ELR (cell line): ENCODE data around the gene AKT2.
A peak's percentile ranks its signal among the peaks of the same experiment; 100 is the strongest.
"Not testable (repeated sequence)": the region's sequence is repeated elsewhere in the genome, so short reads cannot be mapped to it uniquely, and the experiment has no call there.

Experiments used
- DNase-seq: peaks from one replicate; pipeline ENCODE4 v3.0.0-alpha.2; 2015; ENCODE audit warnings: low read depth

Gene AKT2

DNA sequence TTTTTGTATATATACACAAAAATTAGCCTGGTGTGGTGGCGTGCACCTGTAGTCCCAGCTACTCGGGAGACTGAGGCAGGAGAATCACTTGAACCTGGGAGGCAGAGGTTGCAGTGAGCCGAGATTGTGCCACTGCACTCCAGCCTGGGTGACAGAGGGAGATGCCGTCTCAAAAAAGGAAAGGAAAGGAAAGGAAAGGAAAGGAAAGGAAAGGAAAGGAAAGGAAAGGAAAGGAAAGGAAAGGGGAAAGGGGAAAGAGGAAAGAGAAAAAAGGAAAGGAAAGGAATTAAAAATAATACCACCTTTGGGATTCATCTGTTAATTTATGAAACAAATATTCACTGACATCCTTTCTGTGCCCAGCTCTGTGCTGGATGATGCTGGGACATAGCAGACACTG lies 66.1 kb downstream of the AKT2 start:
- DNase-seq = not testable (repeated sequence)

DNA sequence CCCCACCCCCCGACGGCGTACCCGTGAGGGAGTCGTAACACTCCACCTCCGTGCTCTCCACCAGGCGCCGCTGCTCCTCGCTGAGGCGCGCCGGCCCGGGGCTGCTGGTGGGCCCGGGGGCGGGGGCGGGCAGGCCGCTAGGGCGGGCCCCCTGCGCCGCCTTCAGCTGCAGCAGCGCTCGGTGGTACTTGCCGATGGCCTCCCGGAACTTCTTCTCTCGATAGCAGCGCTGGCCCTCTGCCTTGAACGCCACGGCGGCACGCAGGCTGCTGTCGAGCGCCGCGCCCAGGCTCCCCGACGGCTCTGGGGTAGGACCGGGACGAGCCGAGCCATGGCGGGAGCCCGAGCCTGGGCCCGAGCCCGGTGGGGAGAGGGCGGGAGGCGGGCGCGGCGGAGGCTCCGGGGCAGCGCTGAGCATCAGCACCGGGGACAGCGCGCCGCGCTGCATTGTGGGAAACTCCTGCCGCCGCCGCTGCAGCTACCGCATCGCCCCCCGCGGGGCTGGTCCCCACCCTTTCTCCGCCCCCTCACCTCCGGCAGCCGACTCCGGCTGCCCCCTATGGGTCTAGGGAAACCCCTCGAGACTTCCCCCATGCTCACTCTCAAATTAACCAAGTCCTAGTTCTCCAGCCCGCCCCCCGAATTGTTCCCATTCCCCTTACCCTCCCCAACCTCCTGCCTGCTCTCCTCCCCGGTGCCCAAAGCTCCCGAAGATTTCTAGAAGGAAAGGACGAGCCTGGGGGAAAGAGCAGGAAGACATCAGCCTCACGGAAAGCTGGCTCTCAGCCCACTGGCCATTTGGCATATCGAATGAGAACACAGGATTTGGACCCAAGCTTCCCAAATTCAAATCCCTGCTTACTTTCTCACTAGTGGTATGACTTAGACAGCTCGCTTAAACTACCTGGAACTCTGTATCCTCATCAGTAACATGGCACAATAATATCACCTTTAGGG lies 66.9 kb downstream of the AKT2 start, which contains the start of gene TTC9B:
Gene TTC9B (minus strand): TSS at position 451 of the 957 bp plus-strand sequence. CDS start 3 bp downstream, at position 448.
- no peak for DNase-seq

DNA sequence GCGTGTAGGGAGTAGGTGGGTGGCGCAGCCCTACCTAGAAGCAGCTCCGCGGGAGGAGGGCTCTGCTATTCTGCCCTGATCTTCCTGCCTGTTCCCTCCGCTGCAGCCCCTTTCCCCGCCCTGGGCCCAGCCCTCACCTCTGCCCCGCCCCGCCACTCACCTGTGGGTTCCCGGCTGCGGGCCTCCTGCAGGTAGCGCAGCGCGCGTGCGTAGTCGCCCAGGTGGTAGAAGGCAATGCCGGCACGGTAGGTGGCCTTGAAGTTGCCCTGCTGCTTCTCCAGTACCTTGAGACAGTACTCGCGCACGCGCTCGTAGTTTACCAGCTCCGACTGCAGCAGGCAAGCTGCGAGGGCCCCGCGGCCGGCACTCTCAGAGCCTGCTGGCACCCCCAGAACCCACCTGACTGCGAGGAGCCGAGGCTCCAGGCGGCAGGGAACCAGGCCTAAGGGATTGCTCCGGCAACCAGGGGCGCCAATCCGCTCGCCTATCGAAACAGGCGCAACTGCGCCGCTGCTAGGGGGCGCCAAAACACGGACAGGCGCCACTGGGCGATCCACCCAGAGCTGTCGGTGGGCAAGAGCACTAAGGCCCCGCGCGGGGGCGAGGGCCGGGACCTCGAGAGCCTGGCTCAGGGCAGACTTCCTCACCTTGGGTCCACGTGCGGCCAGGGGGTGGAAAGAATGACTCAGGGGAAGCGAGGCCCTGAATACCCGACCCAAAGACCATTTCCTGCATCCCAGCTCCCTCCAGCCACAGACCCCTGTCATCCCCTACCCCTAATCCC lies 67.9 kb downstream of the AKT2 start:
- no peak for DNase-seq

DNA sequence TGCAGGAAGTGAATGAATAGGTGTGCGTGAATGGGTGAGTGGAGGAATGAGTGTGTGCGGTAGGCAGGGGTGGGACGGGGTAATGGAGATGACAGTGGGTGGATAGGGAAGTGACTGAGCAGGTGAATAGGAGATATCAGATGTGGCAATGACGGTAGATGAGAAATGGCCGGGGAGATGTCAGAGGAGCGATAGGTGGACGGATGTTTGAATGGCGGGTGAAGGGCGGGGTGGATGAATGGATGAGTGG lies 68.4 kb downstream of the AKT2 start:
- no peak for DNase-seq

DNA sequence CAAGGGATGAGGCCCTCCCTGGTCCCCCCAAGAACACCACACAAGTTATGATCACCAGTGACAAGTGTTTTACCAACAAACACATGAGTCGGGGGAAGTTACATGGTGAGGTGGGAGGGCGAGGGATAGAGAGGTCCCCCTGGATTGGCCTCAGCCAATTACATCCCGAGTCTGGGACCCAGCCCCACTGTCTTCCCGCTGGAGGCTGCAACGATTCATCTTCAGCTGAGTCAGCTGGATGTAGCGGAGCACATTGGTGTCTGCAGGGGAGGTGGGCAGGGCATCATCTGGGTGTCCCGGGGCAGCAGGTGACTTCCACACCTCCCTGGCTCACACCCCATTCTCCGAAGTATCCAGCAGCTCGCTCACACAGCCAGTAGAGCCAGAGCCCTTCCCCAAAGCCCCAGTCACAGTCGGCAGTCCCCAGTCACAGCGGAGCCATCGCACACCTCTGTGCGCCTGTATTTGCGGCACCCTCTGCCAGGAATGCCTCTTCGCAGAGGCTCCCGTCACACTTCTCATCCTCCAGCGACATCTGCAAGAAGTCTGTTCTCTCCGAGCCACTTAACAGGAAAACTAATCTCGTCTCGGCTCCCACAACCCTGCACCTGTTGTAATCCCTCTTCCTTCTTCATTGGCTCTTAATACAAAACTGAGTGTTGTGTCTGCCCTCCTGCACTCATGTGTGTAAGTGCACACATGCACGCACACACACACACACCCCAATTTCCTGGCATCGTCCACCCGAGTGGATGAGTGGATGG lies 69.0 kb downstream of the AKT2 start:
- DNase-seq = no peak

DNA sequence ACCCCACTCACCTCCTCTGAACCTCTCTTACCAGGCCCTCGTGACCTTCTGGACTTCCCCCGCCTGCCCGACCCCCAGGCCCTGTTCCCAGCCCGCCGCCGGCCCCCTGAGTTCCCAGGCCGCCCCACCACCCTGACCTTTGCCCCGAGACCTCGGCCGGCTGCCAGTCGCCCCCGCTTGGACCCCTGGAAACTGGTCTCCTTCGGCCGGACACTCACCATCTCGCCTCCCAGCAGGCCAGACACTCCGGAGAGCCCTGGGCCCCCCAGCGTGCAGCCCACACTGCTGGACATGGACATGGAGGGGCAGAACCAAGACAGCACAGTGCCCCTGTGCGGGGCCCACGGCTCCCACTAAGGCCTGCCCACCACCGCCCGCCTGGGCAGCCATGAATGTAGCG lies 70.2 kb downstream of the AKT2 start:
- DNase-seq = no peak

DNA sequence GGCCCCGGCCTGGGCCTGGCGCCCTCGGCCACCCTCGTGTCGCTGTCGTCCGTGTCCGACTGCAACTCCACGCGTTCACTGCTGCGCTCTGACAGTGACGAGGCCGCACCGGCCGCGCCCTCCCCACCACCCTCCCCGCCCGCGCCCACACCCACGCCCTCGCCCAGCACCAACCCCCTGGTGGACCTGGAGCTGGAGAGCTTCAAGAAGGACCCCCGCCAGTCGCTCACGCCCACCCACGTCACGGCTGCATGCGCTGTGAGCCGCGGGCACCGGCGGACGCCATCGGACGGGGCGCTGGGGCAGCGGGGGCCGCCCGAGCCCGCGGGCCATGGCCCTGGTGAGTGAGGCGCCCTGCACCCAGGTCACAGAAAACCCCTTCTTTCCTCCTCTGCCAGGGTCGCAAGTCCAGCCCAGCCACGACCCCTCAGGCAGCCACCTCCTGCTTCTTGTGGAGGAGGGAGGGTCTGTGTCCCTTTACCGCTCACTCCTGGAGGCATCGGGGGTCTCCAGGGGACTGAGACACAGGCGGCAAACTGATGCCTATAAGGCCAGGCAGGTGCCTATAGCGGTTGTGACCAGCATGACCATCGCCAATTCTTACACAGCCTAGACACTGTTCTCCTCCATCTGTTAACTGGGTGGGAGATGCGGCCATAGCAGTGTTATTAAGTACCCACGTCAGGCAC lies 71.1 kb downstream of the AKT2 start:
- no peak for DNase-seq

DNA sequence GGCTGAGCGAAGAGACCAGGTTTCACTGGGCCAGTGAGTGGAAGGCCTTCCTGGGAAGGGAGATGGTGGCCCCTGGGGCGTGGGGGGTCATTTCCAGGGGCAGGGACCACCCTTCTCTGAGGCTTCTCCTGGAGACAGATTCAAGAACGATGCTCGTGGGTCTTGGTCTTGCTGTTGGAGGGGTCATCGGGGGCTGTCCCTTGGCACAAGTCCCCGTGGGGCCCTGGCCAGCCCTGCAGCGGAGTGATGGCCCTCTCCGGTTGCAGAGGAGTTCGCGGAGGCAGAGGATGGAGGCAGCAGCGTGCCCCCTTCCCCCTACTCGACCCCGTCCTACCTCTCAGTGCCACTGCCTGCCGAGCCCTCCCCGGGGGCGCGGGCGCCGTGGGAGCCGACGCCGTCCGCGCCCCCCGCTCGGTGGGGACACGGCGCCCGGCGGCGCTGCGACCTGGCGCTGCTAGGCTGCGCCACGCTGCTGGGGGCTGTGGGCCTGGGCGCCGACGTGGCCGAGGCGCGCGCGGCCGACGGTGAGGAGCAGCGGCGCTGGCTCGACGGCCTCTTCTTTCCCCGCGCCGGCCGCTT lies 71.8 kb downstream of the AKT2 start:
- DNase-seq = no peak

DNA sequence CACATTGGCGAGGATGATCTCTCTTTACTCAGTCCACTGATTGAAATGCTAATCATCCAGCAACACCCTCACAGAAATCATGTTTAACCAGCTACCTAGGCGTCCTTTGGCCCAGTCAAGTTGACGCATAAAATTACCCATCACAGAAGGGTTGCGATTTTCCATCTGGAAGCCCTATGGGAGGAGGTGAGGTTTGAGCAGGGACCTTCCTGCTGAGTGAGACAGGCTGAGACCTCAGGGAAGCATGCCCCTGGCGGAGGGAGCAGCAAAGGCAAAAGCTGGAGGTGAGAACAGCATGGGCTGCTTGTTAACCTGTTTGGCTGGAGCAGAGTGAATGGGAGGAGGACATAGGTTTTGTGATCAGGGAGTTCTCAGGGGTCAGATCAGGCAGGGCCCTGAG lies 74.3 kb downstream of the AKT2 start:
- DNase-seq = no peak

DNA sequence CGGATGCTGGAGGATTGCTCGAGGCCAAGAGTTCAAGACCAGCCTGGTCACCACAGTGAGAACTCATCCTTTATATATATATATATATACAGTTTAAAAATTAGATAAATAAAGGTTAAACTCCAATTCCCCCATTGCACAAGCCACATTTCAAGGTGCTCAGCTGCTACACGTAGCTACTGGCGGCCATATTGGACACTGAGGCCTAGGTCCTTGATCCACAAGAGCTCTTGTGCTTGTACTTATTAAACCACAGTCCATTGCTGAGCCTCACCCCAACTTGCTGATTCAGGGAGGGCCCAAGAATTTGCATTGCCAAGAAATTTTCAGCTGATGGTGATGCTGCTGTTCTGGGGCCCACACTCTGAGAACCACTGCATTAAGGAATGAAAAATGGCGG lies 76.5 kb downstream of the AKT2 start:
- DNase-seq = no peak

DNA sequence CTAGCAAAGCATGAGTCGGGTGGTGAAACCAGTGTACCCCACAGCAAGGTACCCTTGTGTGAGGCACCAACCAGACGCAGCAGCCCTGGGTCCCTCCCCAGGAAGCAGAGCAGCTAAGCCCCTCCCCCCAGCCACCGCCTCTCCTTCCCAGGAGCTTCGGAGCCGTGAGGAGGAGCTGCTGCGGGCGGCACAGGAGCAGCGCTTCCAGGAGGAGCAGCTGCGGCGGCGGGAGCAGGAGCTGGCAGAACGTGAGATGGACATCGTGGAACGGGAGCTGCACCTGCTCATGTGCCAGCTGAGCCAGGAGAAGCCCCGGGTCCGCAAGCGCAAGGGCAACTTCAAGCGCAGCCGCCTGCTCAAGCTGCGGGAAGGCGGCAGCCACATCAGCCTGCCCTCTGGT lies 79.4 kb downstream of the AKT2 start:
- DNase-seq = no peak

DNA sequence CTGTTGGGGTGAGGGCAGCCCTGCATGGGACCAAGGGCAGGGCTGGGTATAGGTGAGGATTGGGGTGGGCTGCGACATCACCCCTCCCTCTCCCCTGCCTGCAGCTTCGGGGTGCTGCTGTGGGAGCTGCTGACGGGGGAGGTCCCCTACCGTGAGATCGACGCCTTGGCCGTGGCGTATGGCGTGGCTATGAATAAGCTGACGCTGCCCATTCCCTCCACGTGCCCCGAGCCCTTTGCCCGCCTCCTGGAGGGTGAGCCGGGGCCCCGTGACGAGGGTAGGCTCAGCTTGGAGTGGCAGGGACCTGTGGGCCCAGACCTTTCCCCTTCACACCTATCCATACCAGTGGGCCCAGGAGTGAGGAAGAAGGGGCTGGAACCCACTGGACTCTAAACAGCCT lies 80.8 kb downstream of the AKT2 start:
- DNase-seq = no peak

DNA sequence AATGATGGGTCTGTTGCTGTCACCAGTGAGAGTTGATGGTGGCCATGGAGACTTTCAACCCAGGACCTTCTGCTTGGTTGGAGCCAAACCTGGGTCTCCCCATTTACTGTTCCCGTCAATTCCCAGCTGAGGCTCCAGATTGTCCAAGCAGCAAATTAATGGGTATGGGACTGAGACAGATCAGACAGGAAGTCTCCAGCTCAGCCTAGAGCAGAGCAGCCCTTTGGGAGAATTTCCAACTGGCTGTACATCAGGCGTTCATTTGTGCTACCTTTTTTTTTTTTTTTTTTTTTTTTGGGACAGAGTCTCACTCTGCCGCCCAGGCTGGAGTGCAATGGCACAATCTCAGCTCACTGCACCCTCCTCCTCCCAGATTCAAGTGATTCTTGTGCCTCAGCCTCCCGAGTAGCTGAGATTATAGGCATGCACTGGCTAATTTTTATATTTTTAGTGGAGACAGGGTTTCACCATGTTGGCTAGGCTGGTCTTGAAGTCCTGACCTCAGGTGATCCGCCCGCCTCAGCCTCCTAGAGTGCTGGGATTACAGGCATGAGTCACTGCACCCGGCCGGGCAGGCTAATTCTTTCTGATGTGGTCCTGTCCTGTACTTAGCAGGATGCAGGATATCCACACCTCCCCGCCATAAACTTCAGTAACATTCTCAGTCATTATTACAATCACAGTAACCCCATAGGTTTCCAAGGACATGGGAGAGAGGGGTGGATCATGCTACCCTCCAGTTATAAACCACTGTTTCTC lies 84.6 kb downstream of the AKT2 start:
- peak; percentile 35 for DNase-seq

DNA sequence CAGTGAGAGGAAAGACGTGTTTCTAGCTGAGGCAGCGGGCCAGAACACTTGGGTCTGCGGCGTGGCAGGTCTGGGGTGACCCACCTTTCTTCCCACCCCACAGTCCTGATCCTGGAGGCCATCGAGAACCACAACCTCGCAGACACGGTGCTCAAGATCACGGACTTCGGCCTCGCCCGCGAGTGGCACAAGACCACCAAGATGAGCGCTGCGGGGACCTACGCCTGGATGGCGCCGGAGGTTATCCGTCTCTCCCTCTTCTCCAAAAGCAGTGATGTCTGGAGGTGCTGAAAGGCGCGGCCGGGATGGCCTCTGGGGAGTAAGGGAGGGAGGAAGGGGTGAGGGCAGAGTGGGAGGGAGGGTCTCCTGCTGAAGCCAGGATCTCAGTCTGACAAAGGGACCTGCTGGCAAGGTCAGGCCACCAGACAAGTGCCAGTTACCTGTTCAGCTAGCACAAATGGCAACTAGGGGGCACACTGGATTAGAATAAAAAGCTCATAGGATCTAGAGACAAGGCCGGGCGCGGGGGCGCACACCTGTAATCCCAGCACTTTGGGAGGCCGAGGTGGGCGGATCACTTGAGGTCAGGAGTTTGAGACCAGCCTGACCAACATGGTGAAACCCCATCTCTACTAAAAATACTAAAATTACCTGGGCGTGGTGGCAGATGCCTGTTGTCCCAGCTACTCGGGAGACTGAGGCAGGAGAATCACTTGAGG lies 86.7 kb downstream of the AKT2 start:
- DNase-seq = no peak

DNA sequence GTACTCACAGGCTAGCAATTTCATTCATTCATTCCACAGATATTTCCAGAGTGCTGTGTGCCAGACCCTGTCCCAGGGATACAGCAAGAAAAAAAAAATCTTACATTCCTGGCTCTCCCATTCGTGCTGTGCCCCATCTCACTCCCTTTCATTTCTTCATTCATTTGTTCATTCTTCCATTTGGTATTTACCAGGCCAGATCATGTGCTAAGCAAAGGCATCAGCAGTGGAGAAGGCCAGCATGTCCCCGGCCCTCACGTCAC lies 91.6 kb downstream of the AKT2 start:
- DNase-seq = no peak

DNA sequence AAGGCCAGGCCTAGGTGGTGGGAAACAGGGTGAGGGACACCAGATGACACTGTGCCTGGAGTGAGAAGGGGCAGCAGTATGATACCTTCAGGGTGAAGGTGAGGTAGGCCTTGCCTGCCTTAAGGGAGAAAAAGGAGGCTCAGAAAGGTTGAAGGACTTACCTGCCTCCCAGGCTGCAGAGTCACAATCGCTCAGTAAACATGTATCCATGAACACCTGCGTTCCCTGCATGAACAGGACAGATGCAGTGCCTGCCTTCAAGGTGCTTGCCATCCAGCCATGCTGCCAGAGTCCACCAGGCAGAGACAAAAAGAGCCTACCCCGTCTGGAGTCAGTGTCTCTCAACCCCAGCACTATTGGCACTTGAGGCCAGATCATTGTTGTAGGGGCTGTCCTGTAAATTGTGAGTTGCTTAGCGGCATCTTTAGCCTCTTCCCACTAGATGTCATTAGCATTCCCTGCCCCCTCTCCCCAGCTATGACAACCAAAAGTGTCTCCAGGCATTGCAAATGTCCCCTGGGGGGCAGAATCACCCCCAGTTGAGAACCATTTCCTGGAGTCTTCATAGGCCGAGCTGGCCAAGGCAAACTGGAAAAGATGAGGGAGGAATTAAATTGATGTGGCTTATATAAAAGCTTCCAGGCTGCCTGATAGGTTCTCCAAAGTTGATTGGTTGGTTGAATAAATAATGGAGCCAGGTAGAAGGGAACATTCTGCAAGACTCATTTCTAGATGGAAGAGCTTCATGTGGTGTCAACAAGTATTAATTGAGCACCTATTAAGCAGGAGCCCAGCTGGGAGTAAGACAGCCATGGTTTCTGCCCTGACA lies 92.2 kb downstream of the AKT2 start:
- no peak for DNase-seq

DNA sequence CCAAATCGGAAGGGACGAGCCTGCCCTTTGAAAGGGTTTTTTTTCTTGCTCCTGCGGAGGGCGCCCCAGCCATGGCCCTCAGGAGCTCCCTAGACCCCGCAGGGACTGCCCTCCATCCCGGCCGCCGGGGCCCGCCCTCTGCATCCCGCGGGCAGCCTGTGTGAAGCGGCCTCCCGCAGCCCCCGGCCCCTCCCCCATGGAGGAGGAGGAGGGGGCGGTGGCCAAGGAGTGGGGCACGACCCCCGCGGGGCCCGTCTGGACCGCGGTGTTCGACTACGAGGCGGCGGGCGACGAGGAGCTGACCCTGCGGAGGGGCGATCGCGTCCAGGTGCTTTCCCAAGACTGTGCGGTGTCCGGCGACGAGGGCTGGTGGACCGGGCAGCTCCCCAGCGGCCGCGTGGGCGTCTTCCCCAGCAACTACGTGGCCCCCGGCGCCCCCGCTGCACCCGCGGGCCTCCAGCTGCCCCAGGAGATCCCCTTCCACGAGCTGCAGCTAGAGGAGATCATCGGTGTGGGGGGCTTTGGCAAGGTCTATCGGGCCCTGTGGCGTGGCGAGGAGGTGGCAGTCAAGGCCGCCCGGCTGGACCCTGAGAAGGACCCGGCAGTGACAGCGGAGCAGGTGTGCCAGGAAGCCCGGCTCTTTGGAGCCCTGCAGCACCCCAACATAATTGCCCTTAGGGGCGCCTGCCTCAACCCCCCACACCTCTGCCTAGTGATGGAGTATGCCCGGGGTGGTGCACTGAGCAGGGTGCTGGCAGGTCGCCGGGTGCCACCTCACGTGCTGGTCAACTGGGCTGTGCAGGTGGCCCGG lies 93.1 kb downstream of the AKT2 start:
- DNase-seq = peak; percentile 53

DNA sequence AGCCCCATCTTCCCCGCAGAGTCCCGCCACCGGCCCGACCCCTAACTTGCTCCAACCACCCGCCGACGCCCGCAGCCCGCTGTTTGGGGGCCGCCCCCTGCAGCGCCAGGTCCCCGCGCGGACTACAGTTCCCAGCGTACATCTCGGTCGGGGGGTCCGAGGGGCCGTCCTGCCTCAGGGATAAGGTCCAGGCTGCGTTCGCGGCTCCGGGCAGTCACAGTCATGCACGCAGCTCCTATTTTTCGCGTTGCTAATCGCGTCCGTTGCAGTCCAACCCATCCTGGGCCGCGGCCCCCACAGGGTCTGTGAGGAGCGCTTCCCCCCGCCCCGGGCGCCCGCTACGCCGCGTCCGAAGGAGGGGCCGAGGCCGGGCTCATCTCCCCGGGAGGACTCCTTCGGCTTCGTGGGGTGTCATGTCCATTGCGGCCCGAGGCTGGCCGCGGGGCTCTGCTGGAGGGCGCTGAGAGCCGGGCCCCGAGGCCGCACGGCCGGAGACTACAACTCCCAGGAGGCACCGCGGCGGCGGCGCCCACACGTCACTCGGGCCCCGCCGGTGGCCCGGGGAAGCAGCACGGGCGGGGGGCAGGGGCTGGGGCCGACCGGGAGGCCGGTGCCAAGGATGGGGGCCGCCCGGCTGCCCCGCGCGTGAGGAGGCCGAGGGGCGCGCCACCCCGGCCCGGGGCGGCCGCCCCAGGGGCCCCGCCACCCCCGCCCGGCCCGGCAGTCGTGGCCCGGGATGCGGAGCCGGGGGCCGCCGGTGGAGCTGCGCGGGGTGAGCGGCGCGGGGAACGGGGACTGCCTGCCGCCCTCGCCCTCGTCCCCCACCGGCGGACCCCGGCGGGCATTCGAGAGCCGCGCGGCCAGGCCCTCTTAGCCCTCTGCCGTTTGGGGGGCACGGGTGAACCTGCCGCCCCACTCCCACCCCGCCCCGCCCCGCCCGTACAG lies 94.0 kb downstream of the AKT2 start, which contains the start of gene MAP3K10:
Gene MAP3K10 (plus strand): TSS at position 536 of the 945 bp plus-strand sequence. CDS start 606 bp downstream, outside the sequence.
- DNase-seq = peak; percentile 69
